ENCODE results near the gene MDC1.
"Not testable (repeated sequence)": the region's sequence is repeated elsewhere in the genome, so short reads cannot be mapped to it uniquely, and the experiment has no call there.

Gene MDC1

GRCh38 chr6:30760549-30760948, 43.5 kb upstream of the MDC1 start:
- peak overlapping the region; percentile 90 for H2BK5ac ChIP-seq (ENCODE audit: low read depth, low read length, poor library complexity)
- no peak overlapping the region for H2AK5ac ChIP-seq (ENCODE audit: low read length)
- no peak overlapping the region for H3K4me3 ChIP-seq (ENCODE audit: low read depth, low read length)
- no peak overlapping the region for H4K12ac ChIP-seq (ENCODE audit: low read depth, low read length)
- peak overlapping the region; percentile 55 for H3K14ac ChIP-seq (ENCODE audit: low read length)
- no peak overlapping the region for H3K9ac ChIP-seq (ENCODE audit: low read length)
- peak overlapping the region; percentile 92 for H4K91ac ChIP-seq (ENCODE audit: low read depth, low read length)
- H3K4ac ChIP-seq (ENCODE audit: low read depth, low read length): no peak overlapping the region
- H3K18ac ChIP-seq (ENCODE audit: low read length): no peak overlapping the region
- peaks cover 52% of the 10 kb centered on the region for H3K79me1 ChIP-seq (ENCODE audit: low read length)
- peak in 1 of 2 donors; percentile 31 for DNase-seq
- H3K9me3 ChIP-seq (ENCODE audit: insufficient read depth, low read depth, low read length): peaks cover 3% of the 10 kb centered on the region
- H3K27me3 ChIP-seq (ENCODE audit: insufficient read depth, low read length): no peaks in the 10 kb centered on the region
- peaks cover 20 to 30% of the 10 kb centered on the region in 2 experiments for H3K4me1 ChIP-seq (ENCODE audit: control insufficient read depth in 1 of 2, insufficient read depth in 2 of 2, low read length in 2 of 2)
- no peaks in the 10 kb centered on the region for H3K36me3 ChIP-seq (ENCODE audit: control insufficient read depth in 1 of 2, insufficient read depth in 2 of 2, low read length in 2 of 2)
- peaks cover 13% of the 10 kb centered on the region for H3K79me2 ChIP-seq (ENCODE audit: control insufficient read depth, insufficient read depth, low read length, poor library complexity)
- H4K8ac ChIP-seq (ENCODE audit: low read depth, low read length): peak overlapping the region; percentile 40
- H2AFZ ChIP-seq (ENCODE audit: insufficient read depth, low read length, poor library complexity): no peak overlapping the region
- H3K27ac ChIP-seq (ENCODE audit: low read depth, low read length): peak overlapping the region; percentile 58
- no peak overlapping the region for H3K4me2 ChIP-seq (ENCODE audit: low read length)
- WGBS (ENCODE audit: extremely low coverage, insufficient coverage, insufficient read length): no CpG with 5 or more reads among the region's 8 CpGs
- H3K23ac ChIP-seq (ENCODE audit: low read length): no peak overlapping the region
- peak overlapping the region; percentile 73 for H2BK120ac ChIP-seq (ENCODE audit: insufficient read depth, low read length, poor library complexity)
- H2BK12ac ChIP-seq (ENCODE audit: low read length): peak overlapping the region; percentile 82

DNA sequence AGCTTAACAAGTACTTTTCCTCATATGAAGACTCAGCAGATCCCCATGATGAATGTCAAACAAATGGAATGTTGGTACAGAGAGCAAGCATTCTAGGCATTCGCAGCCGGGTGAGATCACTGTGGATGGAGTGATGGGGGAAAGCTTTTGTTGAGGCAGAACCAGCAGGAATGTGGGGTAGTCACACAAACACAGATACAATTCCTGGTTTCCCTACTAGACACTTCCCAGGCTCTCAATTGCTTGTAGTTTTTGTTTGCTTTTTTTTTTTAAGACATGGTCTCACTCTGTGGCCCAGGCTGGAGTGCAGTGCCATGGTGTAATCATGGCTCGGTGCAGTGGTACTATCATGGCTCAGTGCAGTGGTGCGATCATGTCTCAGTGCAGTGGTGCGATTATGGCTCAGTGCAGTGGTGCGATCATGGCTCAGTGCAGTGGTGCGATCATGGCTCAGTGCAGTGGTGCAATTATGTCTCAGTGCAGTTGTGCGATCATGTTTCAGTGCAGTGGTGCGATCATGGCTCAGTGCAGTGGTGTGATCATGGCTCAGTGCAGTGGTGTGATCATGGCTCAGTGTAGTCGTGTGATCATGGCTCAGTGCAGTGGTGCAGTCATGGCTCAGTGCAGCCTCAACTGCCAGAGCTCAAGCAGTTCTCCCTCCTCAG, 42.6 kb upstream of the MDC1 start:
- H3K4me1 ChIP-seq (ENCODE audit: control insufficient read depth in 1 of 2, insufficient read depth in 2 of 2, low read length in 2 of 2): peaks cover 20 to 28% of the 10 kb centered on the region in 2 experiments
- no CpG with 5 or more reads among the region's 10 CpGs for WGBS (ENCODE audit: extremely low coverage, insufficient coverage, insufficient read length)

GRCh38 chr6:30757261-30757904, 40.3 kb upstream of the MDC1 start:
- no peak overlapping the region for H2AK5ac ChIP-seq (ENCODE audit: low read length)
- WGBS (ENCODE audit: extremely low coverage, insufficient coverage, insufficient read length): no CpG with 5 or more reads among the region's 1 CpG
- peaks cover 3% of the 10 kb centered on the region for H3K9me3 ChIP-seq (ENCODE audit: insufficient read depth, low read depth, low read length)
- no peak for DNase-seq
- H3K79me1 ChIP-seq (ENCODE audit: low read length): peaks cover 51% of the 10 kb centered on the region
- H3K27ac ChIP-seq (ENCODE audit: low read depth, low read length): no peak overlapping the region
- no peak overlapping the region for H3K4me3 ChIP-seq (ENCODE audit: low read depth, low read length)
- no peak overlapping the region for H3K9ac ChIP-seq (ENCODE audit: low read length)
- H2BK12ac ChIP-seq (ENCODE audit: low read length): peak overlapping the region; percentile 78
- no peak overlapping the region for H3K23ac ChIP-seq (ENCODE audit: low read length)
- peaks cover 13% of the 10 kb centered on the region for H3K79me2 ChIP-seq (ENCODE audit: control insufficient read depth, insufficient read depth, low read length, poor library complexity)
- no peak overlapping the region for H3K18ac ChIP-seq (ENCODE audit: low read length)
- H3K4me2 ChIP-seq (ENCODE audit: low read length): no peak overlapping the region
- H2AFZ ChIP-seq (ENCODE audit: insufficient read depth, low read length, poor library complexity): no peak overlapping the region
- H4K91ac ChIP-seq (ENCODE audit: low read depth, low read length): peak overlapping the region; percentile 59
- no peak overlapping the region for H4K12ac ChIP-seq (ENCODE audit: low read depth, low read length)
- H4K8ac ChIP-seq (ENCODE audit: low read depth, low read length): no peak overlapping the region
- H3K27me3 ChIP-seq (ENCODE audit: insufficient read depth, low read length): no peaks in the 10 kb centered on the region
- peaks cover 20 to 25% of the 10 kb centered on the region in 2 experiments for H3K4me1 ChIP-seq (ENCODE audit: control insufficient read depth in 1 of 2, insufficient read depth in 2 of 2, low read length in 2 of 2)
- no peak overlapping the region for H3K4ac ChIP-seq (ENCODE audit: low read depth, low read length)
- peak overlapping the region; percentile 52 for H2BK120ac ChIP-seq (ENCODE audit: insufficient read depth, low read length, poor library complexity)
- peak overlapping the region; percentile 9 for H3K14ac ChIP-seq (ENCODE audit: low read length)
- no peaks in the 10 kb centered on the region for H3K36me3 ChIP-seq (ENCODE audit: control insufficient read depth in 1 of 2, insufficient read depth in 2 of 2, low read length in 2 of 2)
- H2BK5ac ChIP-seq (ENCODE audit: low read depth, low read length, poor library complexity): peak overlapping the region; percentile 52

More for the DNA sequence above, 42.6 kb upstream of the MDC1 start:
- Histone ChIP-seq H3K79me2 (ENCODE audit: control insufficient read depth, insufficient read depth, low read length, poor library complexity) (peaks cover 13% of the 10 kb centered on the region), H3K4me3 (ENCODE audit: low read depth, low read length) (peak overlapping the region; percentile 50), H2BK12ac (ENCODE audit: low read length) (peak overlapping the region; percentile 100), H2BK120ac (ENCODE audit: insufficient read depth, low read length, poor library complexity) (peak overlapping the region; percentile 99), H4K12ac (ENCODE audit: low read depth, low read length) (peak overlapping the region; percentile 9), H3K9ac (ENCODE audit: low read length) (no peak overlapping the region), H4K8ac (ENCODE audit: low read depth, low read length) (peak overlapping the region; percentile 72), H2AFZ (ENCODE audit: insufficient read depth, low read length, poor library complexity) (peak overlapping the region; percentile 93), H3K4me2 (ENCODE audit: low read length) (no peak overlapping the region), H3K14ac (ENCODE audit: low read length) (peak overlapping the region; percentile 97), H2BK5ac (ENCODE audit: low read depth, low read length, poor library complexity) (peak overlapping the region; percentile 98), H3K36me3 (ENCODE audit: control insufficient read depth in 1 of 2, insufficient read depth in 2 of 2, low read length in 2 of 2) (no peaks in the 10 kb centered on the region), H4K91ac (ENCODE audit: low read depth, low read length) (peak overlapping the region; percentile 98), H3K27me3 (ENCODE audit: insufficient read depth, low read length) (no peaks in the 10 kb centered on the region), H3K79me1 (ENCODE audit: low read length) (peaks cover 55% of the 10 kb centered on the region), H3K9me3 (ENCODE audit: insufficient read depth, low read depth, low read length) (peaks cover 3% of the 10 kb centered on the region), H3K27ac (ENCODE audit: low read depth, low read length) (peak overlapping the region; percentile 96), H2AK5ac (ENCODE audit: low read length) (peak overlapping the region; percentile 99), H3K4ac (ENCODE audit: low read depth, low read length) (peak overlapping the region; percentile 85), H3K18ac (ENCODE audit: low read length) (peak overlapping the region; percentile 98), H3K23ac (ENCODE audit: low read length) (peak overlapping the region; percentile 5)
- DNase-seq: peak; percentile 86 to 92

DNA sequence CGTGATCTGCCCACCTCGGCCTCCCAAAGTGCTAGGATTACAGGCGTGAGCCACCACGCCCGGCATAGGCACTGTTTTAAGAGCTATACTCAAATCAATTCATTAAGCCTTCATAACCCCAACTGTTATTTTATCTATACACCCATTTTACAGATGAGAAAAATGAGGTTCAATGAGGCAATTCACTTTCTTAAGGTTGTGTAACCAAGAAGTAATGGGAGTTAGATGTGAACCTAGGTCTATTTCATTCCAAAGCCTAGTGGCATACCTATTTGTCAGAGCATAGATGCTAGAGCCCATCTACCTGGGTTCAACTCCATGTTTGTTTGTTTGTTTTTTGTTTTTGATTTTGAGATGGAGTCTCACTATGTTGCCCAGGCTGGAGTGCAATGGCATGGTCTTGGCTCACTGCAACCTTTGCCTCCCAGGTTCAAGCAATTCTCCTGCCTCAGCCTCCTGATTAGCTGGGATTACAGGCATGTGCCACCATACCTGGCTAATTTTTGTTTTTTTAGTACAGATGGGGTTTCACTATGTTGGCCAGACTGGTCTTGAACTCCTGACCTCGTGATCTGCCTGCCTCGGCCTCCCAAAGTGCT, 39.4 kb upstream of the MDC1 start:
- H2AK5ac ChIP-seq (ENCODE audit: low read length); H2AFZ ChIP-seq (ENCODE audit: insufficient read depth, low read length, poor library complexity); H3K4me3 ChIP-seq (ENCODE audit: low read depth, low read length); H3K27me3 ChIP-seq (ENCODE audit: insufficient read depth, low read length); H2BK5ac ChIP-seq (ENCODE audit: low read depth, low read length, poor library complexity); H3K14ac ChIP-seq (ENCODE audit: low read length); H3K9me3 ChIP-seq (ENCODE audit: insufficient read depth, low read depth, low read length); H4K8ac ChIP-seq (ENCODE audit: low read depth, low read length); H3K23ac ChIP-seq (ENCODE audit: low read length); H4K12ac ChIP-seq (ENCODE audit: low read depth, low read length); H3K4me2 ChIP-seq (ENCODE audit: low read length); H2BK12ac ChIP-seq (ENCODE audit: low read length); H3K27ac ChIP-seq (ENCODE audit: low read depth, low read length); H3K4ac ChIP-seq (ENCODE audit: low read depth, low read length); H3K9ac ChIP-seq (ENCODE audit: low read length); H3K18ac ChIP-seq (ENCODE audit: low read length); DNase-seq; H3K36me3 ChIP-seq (ENCODE audit: control insufficient read depth in 1 of 2, insufficient read depth in 2 of 2, low read length in 2 of 2): not testable (repeated sequence)
- peak overlapping the region; percentile 59 for H2BK120ac ChIP-seq (ENCODE audit: insufficient read depth, low read length, poor library complexity)
- peaks cover 53% of the 10 kb centered on the region for H3K79me1 ChIP-seq (ENCODE audit: low read length)
- peaks cover 27 to 31% of the 10 kb centered on the region in 2 experiments for H3K4me1 ChIP-seq (ENCODE audit: control insufficient read depth in 1 of 2, insufficient read depth in 2 of 2, low read length in 2 of 2)
- H4K91ac ChIP-seq (ENCODE audit: low read depth, low read length): peak overlapping the region; percentile 65
- peaks cover 13% of the 10 kb centered on the region for H3K79me2 ChIP-seq (ENCODE audit: control insufficient read depth, insufficient read depth, low read length, poor library complexity)
- WGBS (ENCODE audit: extremely low coverage, insufficient coverage, insufficient read length): no CpG with 5 or more reads among the region's 7 CpGs
